ENCODE data around the gene NTN1.

GRCh38 chr17:9057310-9057709 lies 36.0 kb downstream of the NTN1 start:
- TF ChIP-seq, protein P1, sequence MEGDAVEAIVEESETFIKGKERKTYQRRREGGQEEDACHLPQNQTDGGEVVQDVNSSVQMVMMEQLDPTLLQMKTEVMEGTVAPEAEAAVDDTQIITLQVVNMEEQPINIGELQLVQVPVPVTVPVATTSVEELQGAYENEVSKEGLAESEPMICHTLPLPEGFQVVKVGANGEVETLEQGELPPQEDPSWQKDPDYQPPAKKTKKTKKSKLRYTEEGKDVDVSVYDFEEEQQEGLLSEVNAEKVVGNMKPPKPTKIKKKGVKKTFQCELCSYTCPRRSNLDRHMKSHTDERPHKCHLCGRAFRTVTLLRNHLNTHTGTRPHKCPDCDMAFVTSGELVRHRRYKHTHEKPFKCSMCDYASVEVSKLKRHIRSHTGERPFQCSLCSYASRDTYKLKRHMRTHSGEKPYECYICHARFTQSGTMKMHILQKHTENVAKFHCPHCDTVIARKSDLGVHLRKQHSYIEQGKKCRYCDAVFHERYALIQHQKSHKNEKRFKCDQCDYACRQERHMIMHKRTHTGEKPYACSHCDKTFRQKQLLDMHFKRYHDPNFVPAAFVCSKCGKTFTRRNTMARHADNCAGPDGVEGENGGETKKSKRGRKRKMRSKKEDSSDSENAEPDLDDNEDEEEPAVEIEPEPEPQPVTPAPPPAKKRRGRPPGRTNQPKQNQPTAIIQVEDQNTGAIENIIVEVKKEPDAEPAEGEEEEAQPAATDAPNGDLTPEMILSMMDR (IDR thresholded peaks at IDR 0.05), result no peak
- no peak for TF ChIP-seq POLR2A (IDR thresholded peaks at IDR 0.05)
